ENCODE data around the gene ABCC8. TPM values are rescaled to one million over a fixed set of nuclear protein-coding genes. Genes with fewer than 3 reads are reported as not detected.

Gene ABCC8
- total and polyA plus RNA-seq, 2 donors (not counting 1 experiment from before 2014, with no cell fraction given): 0.03 to 0.17 TPM

DNA sequence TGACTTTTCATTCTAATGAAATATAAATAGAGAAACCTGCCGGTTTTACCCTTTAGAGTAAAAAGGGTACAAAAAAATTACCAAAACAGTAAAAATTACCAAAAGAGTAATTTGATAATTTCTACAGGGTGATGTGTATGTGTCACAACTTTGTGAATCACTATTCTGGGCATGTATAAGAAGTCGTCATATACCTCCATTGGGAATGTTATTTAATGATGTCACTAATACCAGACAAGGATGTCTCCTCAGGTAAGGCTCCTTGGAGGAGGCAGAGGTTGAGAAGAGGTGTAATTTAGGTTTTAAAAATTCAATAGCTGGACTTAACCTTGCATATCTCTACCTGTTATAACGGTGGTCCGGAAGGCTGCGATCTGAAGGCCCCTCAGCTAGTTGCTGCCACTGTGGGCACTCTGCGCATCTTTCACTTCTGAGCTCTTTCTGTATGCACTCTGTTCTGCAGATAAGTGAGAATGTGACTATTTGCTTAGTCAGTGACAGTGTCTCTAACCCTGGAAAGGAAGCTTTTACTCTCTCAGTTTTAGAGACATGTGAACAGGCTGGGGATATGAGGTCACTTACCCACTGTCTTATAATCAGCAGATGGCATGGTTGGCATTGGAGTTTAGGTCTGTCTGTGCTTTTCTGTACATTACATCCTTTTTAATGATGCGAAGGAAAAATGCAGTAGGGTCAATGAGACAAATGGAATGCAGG is 126.0 kb downstream of the ABCC8 start:
- peaks cover 29 to 34% of the 10 kb centered on the region in 2 donors for H3K4me1 ChIP-seq (ENCODE audit: control insufficient read depth in 2 of 2, insufficient read depth in 2 of 2, low read length in 2 of 2)
- no peak overlapping the region for H3K9ac ChIP-seq (ENCODE audit: low read length)
- H3K4me2 ChIP-seq (replicated peaks; ENCODE audit: low read depth, low read length, poor library complexity, severe bottlenecking): peak overlapping the region; percentile 99
- no peak for ATAC-seq (ENCODE audit: low read depth)
- WGBS (ENCODE audit: insufficient coverage): 100% methylated on average over 4 of the region's 7 CpGs
- H3K4me3 ChIP-seq (ENCODE audit: control extremely low read depth in 1 of 5, extremely low read depth in 1 of 5, insufficient read depth in 1 of 5, low read depth in 2 of 5, low read length in 4 of 5): no peak overlapping the region
- peaks cover 0 to 14% (median 1%) of the 10 kb centered on the region in 3 donors for H3K9me3 ChIP-seq (ENCODE audit: control extremely low read depth in 1 of 3, control insufficient read depth in 2 of 3, insufficient read depth in 1 of 3, low read length in 2 of 3)
- H3K79me2 ChIP-seq (ENCODE audit: control insufficient read depth, insufficient read depth, low read length): no peaks in the 10 kb centered on the region
- ChIA-PET POLR2A (no interaction called here), CTCF (no interaction called here)
- no peak overlapping the region for H3K27ac ChIP-seq (ENCODE audit: low read length in 2 of 2)
- H4K20me1 ChIP-seq (ENCODE audit: control insufficient read depth, insufficient read depth, low read length, poor library complexity, severe bottlenecking): no peaks in the 10 kb centered on the region
- no peak for DNase-seq
- intact Hi-C loops (cut with micrococcal nuclease): loop anchor here (5.0 to 10.0 kb wide), 3 partner anchors 118 to 616 kb away; partner anchors contain the start of genes C11orf58 and RPS13
- H3K4me3 Mint-ChIP-seq: peak overlapping the region; percentile 95
- H3K36me3 ChIP-seq (replicated peaks in 1 of 2; ENCODE audit: control extremely low read depth in 1 of 2, control insufficient read depth in 1 of 2, extremely low read depth in 1 of 2, insufficient read depth in 2 of 2, low read length in 1 of 2): no peaks in the 10 kb centered on the region
- TF ChIP-seq, protein P1, sequence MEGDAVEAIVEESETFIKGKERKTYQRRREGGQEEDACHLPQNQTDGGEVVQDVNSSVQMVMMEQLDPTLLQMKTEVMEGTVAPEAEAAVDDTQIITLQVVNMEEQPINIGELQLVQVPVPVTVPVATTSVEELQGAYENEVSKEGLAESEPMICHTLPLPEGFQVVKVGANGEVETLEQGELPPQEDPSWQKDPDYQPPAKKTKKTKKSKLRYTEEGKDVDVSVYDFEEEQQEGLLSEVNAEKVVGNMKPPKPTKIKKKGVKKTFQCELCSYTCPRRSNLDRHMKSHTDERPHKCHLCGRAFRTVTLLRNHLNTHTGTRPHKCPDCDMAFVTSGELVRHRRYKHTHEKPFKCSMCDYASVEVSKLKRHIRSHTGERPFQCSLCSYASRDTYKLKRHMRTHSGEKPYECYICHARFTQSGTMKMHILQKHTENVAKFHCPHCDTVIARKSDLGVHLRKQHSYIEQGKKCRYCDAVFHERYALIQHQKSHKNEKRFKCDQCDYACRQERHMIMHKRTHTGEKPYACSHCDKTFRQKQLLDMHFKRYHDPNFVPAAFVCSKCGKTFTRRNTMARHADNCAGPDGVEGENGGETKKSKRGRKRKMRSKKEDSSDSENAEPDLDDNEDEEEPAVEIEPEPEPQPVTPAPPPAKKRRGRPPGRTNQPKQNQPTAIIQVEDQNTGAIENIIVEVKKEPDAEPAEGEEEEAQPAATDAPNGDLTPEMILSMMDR (IDR thresholded peaks at IDR 0.05): no peak
- TF ChIP-seq EZH2 (IDR thresholded peaks at IDR 0.05; ENCODE audit: borderline replicate concordance, insufficient read depth, low read depth, low read length, poor library complexity, severe bottlenecking): no peak
- H2AFZ ChIP-seq (ENCODE audit: insufficient read depth, low read depth, low read length, poor library complexity, severe bottlenecking): no peak overlapping the region
- peaks cover 37% of the 10 kb centered on the region for H3K27me3 Mint-ChIP-seq
- peak overlapping the region; percentile 34 for H3K27ac Mint-ChIP-seq
- no peaks in the 10 kb centered on the region for H3K9me3 Mint-ChIP-seq (ENCODE audit: insufficient read depth)
- peaks cover 32% of the 10 kb centered on the region for H3K4me1 Mint-ChIP-seq
- H3K27me3 ChIP-seq (replicated peaks in 1 of 4; ENCODE audit: control extremely low read depth in 1 of 4, control insufficient read depth in 3 of 4, insufficient read depth in 4 of 4, low read length in 3 of 4): peaks cover 0 to 34% (median 21%) of the 10 kb centered on the region in 4 experiments

DNA sequence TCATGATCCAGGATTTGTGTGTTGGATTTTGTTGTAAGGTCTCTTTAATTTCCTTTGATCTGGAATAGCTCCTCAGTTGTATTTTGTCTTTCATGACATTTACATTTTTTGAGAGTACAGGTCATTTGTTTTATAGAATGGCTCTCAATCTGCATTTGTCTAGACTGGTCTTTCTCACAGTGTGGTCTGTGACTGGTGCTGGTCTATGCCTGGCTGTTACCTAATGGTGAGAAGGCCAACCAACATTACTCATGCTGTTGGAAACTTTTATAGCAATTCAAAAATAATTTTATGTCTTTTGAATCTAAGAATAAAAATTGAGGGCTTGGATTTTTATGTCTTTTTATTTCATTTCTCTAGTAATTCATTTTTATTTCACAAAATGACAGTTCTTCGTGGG is 129.0 kb downstream of the ABCC8 start:
- H3K27me3 ChIP-seq (replicated peaks in 1 of 4; ENCODE audit: control extremely low read depth in 1 of 4, control insufficient read depth in 3 of 4, insufficient read depth in 4 of 4, low read length in 3 of 4): peaks cover 0 to 20% (median 9%) of the 10 kb centered on the region in 4 experiments
- H4K20me1 ChIP-seq (ENCODE audit: control insufficient read depth, insufficient read depth, low read length, poor library complexity, severe bottlenecking): no peaks in the 10 kb centered on the region
- H3K9me3 ChIP-seq (ENCODE audit: control extremely low read depth in 1 of 3, control insufficient read depth in 2 of 3, insufficient read depth in 1 of 3, low read length in 2 of 3): peaks cover 0 to 6% (median 0%) of the 10 kb centered on the region in 3 donors
- POLR2A ChIA-PET: interaction anchor here (0.7 kb wide), 1 partner anchor 19 kb away, joined by 3 read pairs; no protein-coding TSS in a partner anchor
- no peak overlapping the region for H3K9ac ChIP-seq (ENCODE audit: low read length)
- no peaks in the 10 kb centered on the region for H3K36me3 ChIP-seq (replicated peaks in 1 of 2; ENCODE audit: control extremely low read depth in 1 of 2, control insufficient read depth in 1 of 2, extremely low read depth in 1 of 2, insufficient read depth in 2 of 2, low read length in 1 of 2)
- DNase-seq (no peak), ATAC-seq (ENCODE audit: low read depth) (no peak)
- no peak overlapping the region for H3K4me2 ChIP-seq (replicated peaks; ENCODE audit: low read depth, low read length, poor library complexity, severe bottlenecking)
- peaks cover 11 to 18% of the 10 kb centered on the region in 2 donors for H3K4me1 ChIP-seq (ENCODE audit: control insufficient read depth in 2 of 2, insufficient read depth in 2 of 2, low read length in 2 of 2)
- CTCF ChIA-PET: interaction anchor here (1.6 kb wide), 1 partner anchor 37 kb away, joined by 4 read pairs; no protein-coding TSS in a partner anchor
- H3K9me3 Mint-ChIP-seq (ENCODE audit: insufficient read depth): no peaks in the 10 kb centered on the region
- H3K27ac ChIP-seq (ENCODE audit: low read length in 2 of 2): no peak overlapping the region
- peaks cover 12% of the 10 kb centered on the region for H3K4me1 Mint-ChIP-seq
- H3K4me3 ChIP-seq (ENCODE audit: control extremely low read depth in 1 of 5, extremely low read depth in 1 of 5, insufficient read depth in 1 of 5, low read depth in 2 of 5, low read length in 4 of 5): no peak overlapping the region
- TF ChIP-seq, protein P1 (IDR thresholded peaks at IDR 0.05): no peak
- TF ChIP-seq EZH2 (IDR thresholded peaks at IDR 0.05; ENCODE audit: borderline replicate concordance, insufficient read depth, low read depth, low read length, poor library complexity, severe bottlenecking): no peak
- H2AFZ ChIP-seq (ENCODE audit: insufficient read depth, low read depth, low read length, poor library complexity, severe bottlenecking): no peak overlapping the region
- intact Hi-C loops (cut with micrococcal nuclease): no loop called here
- H3K27ac Mint-ChIP-seq: no peak overlapping the region
- peaks cover 20% of the 10 kb centered on the region for H3K27me3 Mint-ChIP-seq
- no CpG with 5 or more reads among the region's 1 CpG for WGBS (ENCODE audit: insufficient coverage)
- H3K4me3 Mint-ChIP-seq: no peak overlapping the region
- no peaks in the 10 kb centered on the region for H3K79me2 ChIP-seq (ENCODE audit: control insufficient read depth, insufficient read depth, low read length)

Measured in B cell (primary cell).